Measurements from ENCODE around the gene RIPK4. TPM values are rescaled to one million over a fixed set of nuclear protein-coding genes. Genes with fewer than 3 reads are reported as not detected.
"Not testable (repeated sequence)": the region's sequence is repeated elsewhere in the genome, so short reads cannot be mapped to it uniquely, and the experiment has no call there.

Gene RIPK4
- total RNA-seq, 1 donor from 2014 or later, result 2.9 TPM

DNA sequence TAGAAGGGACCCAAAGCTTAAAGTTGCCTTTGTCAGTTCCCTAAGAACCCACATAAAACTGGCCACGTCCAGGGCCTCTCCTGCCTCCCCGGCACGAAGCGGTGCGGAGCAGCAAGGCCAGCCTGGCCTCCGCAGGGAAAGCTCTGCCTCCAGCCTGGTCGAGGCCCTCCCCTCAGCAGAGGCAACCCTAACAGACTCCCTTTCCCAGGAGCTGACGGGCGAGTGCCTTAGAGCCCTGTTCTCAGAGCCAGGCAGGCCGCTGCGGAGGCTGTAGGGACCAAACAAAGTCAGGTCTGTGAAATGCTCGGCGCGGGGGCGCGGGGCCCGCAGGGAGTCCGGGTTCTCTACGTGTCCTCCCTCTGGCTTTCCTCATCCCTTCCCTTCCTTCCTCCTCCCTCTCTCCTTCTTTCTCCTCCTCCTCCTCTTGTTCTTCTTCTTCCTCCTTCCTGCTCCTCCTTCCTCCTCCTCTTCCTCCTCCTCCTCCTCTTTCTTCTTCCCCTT, 40.7 kb downstream of the RIPK4 start:
- H3K27ac Mint-ChIP-seq (ENCODE audit: unreplicated experiment), result no peak overlapping the region
- no peak for DNase-seq
- peaks cover 2% of the 10 kb centered on the region for H3K9me3 Mint-ChIP-seq (ENCODE audit: unreplicated experiment)
- no peaks in the 10 kb centered on the region for H3K36me3 Mint-ChIP-seq (ENCODE audit: unreplicated experiment)
- peaks cover 10% of the 10 kb centered on the region for H3K27me3 Mint-ChIP-seq (ENCODE audit: unreplicated experiment)
- peaks cover 3% of the 10 kb centered on the region for H3K4me1 Mint-ChIP-seq (ENCODE audit: low read depth, unreplicated experiment)
- no peak for TF ChIP-seq CTCF (IDR thresholded peaks at IDR 0.05; ENCODE audit: partially characterized antibody, unreplicated experiment)
- no peak overlapping the region for H3K4me3 Mint-ChIP-seq (ENCODE audit: unreplicated experiment)

- H3K4me3 Mint-ChIP-seq (ENCODE audit: unreplicated experiment), result no peak overlapping the region
- no peak overlapping the region for H3K27ac Mint-ChIP-seq (ENCODE audit: unreplicated experiment)
- H3K36me3 Mint-ChIP-seq (ENCODE audit: unreplicated experiment), result no peaks in the 10 kb centered on the region
- DNase-seq, result no peak
- H3K9me3 Mint-ChIP-seq (ENCODE audit: unreplicated experiment), result peaks cover 2% of the 10 kb centered on the region
- peaks cover 2% of the 10 kb centered on the region for H3K4me1 Mint-ChIP-seq (ENCODE audit: low read depth, unreplicated experiment)
- TF ChIP-seq CTCF (IDR thresholded peaks at IDR 0.05; ENCODE audit: partially characterized antibody, unreplicated experiment), result no peak
- peaks cover 10% of the 10 kb centered on the region for H3K27me3 Mint-ChIP-seq (ENCODE audit: unreplicated experiment)
These were observed 41.3 kb downstream of the RIPK4 start for GRCh38 chr21:41725421-41726031.

DNA sequence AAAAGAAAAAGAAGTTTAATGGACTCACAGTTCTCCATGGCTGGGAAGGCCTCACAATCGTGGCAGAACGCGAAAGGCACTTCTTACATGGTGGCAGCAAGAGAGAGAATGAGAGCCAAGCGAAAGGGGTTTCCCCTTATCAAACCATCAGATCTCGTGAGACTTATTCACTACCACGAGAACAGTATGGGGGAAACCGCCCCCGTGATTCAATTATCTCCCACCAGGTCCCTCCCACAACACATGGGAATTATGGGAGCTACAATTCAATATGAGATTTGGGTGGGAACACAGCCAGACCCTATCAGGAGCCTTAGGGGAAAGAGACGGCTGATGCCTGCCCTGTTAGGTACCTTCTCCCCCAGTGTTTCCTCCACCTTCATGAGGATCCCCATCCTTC, 43.0 kb downstream of the RIPK4 start:
- not testable (repeated sequence) for H3K4me1 Mint-ChIP-seq (ENCODE audit: low read depth, unreplicated experiment); DNase-seq; H3K36me3 Mint-ChIP-seq (ENCODE audit: unreplicated experiment); H3K4me3 Mint-ChIP-seq (ENCODE audit: unreplicated experiment); H3K9me3 Mint-ChIP-seq (ENCODE audit: unreplicated experiment); H3K27ac Mint-ChIP-seq (ENCODE audit: unreplicated experiment)
- peaks cover 10% of the 10 kb centered on the region for H3K27me3 Mint-ChIP-seq (ENCODE audit: unreplicated experiment)

DNA sequence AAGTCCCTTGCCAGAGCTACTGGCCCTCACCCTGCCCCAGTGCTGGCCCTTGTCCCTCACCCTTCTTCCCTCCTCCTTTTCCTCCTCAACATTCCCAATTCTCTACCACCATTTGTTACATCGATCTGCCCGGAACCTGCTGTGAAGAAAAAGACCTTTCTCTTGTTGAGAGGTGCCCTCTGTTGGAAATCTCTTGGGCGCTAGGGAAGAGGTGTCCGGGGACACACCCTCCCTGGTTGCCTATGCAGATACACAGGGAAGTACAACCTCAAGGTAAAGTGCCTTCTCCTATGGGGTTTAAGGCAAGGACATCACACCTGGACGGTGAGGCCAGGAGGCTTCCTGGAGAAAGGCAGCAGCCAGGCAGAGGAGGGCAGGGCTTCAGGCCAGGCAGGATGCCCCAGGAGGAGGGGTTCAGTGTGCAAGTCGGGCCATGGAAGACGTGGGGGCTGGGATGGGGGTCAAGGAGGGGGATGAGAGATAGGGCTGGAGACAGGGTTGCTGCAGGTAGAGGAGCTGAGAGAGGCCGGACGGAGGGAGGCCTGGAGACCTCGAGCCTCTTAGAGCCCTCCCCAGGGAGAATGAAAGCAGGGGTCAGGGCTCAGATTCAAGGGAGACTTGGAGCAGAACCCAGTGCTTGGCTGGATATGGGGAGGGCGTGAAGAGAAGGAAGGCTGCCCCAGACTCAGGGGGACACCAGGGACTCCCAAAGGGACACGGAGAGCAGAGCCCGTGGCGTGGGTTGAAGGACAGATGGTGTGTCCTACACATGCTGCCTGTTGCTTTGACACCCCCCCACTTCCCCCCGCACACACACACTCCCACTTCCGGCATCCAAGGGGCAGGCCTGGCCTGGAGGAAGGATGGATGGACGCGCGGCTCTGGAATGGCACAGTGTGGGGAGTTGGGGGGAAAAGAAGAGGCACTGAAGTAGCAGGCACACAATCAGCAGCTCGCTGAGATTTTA, 44.5 kb downstream of the RIPK4 start:
- Mint-ChIP-seq H3K9me3 (ENCODE audit: unreplicated experiment) (peaks cover 2% of the 10 kb centered on the region), H3K4me3 (ENCODE audit: unreplicated experiment) (no peak overlapping the region), H3K27me3 (ENCODE audit: unreplicated experiment) (peaks cover 10% of the 10 kb centered on the region), H3K36me3 (ENCODE audit: unreplicated experiment) (no peaks in the 10 kb centered on the region), H3K4me1 (ENCODE audit: low read depth, unreplicated experiment) (no peaks in the 10 kb centered on the region), H3K27ac (ENCODE audit: unreplicated experiment) (no peak overlapping the region)
- no peak for DNase-seq
- TF ChIP-seq CTCF (IDR thresholded peaks at IDR 0.05; ENCODE audit: partially characterized antibody, unreplicated experiment), result no peak

- Mint-ChIP-seq H3K27ac (ENCODE audit: unreplicated experiment) (no peak overlapping the region), H3K36me3 (ENCODE audit: unreplicated experiment) (no peaks in the 10 kb centered on the region), H3K4me1 (ENCODE audit: low read depth, unreplicated experiment) (peaks cover 2% of the 10 kb centered on the region), H3K9me3 (ENCODE audit: unreplicated experiment) (peaks cover 2% of the 10 kb centered on the region), H3K4me3 (ENCODE audit: unreplicated experiment) (no peak overlapping the region), H3K27me3 (ENCODE audit: unreplicated experiment) (peaks cover 7% of the 10 kb centered on the region)
- no peak for TF ChIP-seq CTCF (IDR thresholded peaks at IDR 0.05; ENCODE audit: partially characterized antibody, unreplicated experiment)
- DNase-seq, result no peak
These were observed 46.6 kb downstream of the RIPK4 start for GRCh38 chr21:41720250-41720649.

Measured in glutamatergic neuron (in vitro differentiated cells).